Activated CD8-positive, alpha-beta memory T cell treated with anti-CD3 and anti-CD28 coated beads for 36 hours (primary cell): ENCODE results near the gene POLR2I. TPM values are rescaled to one million over a fixed set of nuclear protein-coding genes. Genes with fewer than 3 reads are reported as not detected.
"Not testable (repeated sequence)": the region's sequence is repeated elsewhere in the genome, so short reads cannot be mapped to it uniquely, and the experiment has no call there.

ENCODE experiments used
- CTCF ChIA-PET: fragments of 350-600 bp; sonication (Branson Sonifier 250); formaldehyde crosslinking; loops from one replicate; lab custom pipeline; 2021; ENCODE audit warnings: antibody characterized with exemption; lab: Charles Lee
- POLR2A ChIA-PET: fragments of 350-600 bp; sonication (Branson Sonifier 250); formaldehyde crosslinking; loops from one replicate; lab custom pipeline; 2021; ENCODE audit warnings: antibody characterized with exemption; lab: Charles Lee
- total RNA-seq, 2 experiments: library from RNA; stranded (reverse); gene quantifications; one replicate each; pipeline ENCODE4 v1.2.3, GENCODE V29; 2021

POLR2I gene
- total RNA-seq, 2 experiments from 2014 or later: 109 to 130 TPM

DNA sequence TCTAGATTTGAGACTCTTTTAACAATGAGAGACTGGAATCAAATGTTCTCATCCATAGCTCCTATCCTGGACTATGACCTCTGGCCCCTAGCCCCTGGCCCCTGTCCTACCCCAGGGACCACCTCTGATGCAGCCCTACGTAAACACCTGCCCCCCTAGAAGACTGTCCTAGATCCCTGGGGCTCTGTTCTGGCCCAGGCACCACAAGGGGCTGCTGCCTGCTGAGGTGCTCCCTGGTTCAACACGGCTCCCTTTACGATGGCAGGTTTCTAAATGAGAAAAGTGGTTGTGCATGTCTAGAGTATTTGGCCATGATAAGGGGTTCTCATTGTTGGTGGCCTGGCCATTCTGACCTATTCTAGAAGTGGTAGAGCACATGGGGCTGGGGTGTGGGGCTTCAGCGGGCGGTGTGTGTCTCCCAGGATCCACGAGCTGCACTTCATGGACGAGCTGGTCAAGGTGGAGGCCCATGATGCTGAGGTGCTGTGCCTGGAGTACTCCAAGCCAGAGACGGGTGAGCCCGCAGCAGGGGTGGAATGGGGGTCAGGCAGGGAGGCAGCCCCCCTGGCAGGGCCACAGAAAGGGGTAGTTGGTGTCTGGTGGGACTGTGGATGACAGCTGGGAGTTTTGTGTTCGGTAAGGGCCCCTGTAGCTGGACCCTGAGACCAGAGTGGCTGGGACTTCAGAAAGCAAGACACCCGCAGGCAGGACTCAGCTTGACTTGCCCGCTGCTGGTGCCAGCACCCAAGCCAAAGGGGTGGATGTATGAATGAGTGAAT is 30.3 kb downstream of the POLR2I start:
- CTCF ChIA-PET: interaction anchor here (0.9 to 1.0 kb wide), 2 partner anchors 11 to 14 kb away, joined by 3 to 4 read pairs; no protein-coding TSS in a partner anchor
- POLR2A ChIA-PET: no interaction called here

DNA sequence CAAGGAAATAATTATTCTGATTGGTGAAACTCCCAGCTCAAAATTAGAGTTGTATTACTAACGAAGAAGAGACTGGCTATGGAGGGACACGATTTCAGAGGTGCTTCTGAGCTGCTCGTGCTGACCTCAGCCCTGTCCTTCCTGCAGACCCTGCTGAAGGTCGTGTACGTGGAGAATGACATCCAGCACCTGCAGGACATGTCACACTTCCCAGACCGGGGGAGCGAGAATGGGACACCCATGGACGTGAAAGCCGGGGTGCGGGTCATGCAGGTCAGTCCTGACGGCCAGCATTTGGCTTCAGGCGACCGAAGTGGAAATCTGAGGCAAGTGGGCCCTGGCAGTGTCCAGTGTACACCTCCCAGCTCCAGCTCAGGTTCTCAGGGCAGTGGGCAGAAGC is 31.8 kb downstream of the POLR2I start:
- ChIA-PET CTCF (interaction anchor here (1.0 kb wide), 1 partner anchor 15 kb away, joined by 3 read pairs; no protein-coding TSS in a partner anchor), POLR2A (no interaction called here)

DNA sequence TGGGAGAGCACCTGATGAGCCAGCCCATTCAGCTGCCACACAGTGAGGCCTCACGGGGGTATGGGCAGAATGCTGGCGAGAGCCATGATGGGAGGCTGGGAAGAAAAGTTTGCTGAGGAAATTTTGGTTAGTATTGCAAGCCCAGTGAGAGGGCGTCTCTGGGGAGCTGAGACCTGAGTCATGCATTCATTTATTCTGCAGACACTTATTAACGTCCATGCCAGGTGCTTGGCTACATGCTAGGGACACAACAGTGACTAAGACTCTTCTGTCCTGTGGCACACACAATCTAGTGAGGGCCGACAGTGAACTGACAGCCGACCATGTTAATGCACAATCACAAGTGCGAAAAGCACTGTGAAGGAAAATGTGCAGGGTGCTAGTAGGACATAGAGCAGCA is 32.8 kb downstream of the POLR2I start:
- CTCF ChIA-PET: no interaction called here
- POLR2A ChIA-PET: interaction anchor here (0.6 kb wide), 1 partner anchor 16 kb away, joined by 3 read pairs; no protein-coding TSS in a partner anchor

DNA sequence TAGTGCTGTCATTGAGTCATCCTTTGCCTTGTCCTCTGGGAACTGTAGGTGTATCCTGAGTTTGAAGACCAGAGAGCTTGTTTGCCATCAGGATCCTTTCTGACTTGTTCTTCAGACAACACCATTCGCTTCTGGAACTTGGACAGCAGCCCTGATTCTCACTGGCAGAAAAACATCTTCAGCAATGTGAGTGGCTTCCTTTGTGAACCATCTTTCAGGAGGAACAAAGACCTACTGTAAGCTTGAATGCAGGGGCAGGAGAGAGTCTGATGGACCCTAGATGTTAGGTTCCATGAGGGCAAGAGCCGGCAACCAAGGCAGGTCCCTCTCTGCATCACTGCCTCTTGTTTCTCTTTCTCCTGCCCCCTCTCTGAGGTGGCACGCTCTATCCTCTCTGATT is 33.3 kb downstream of the POLR2I start:
- POLR2A ChIA-PET: no interaction called here

DNA sequence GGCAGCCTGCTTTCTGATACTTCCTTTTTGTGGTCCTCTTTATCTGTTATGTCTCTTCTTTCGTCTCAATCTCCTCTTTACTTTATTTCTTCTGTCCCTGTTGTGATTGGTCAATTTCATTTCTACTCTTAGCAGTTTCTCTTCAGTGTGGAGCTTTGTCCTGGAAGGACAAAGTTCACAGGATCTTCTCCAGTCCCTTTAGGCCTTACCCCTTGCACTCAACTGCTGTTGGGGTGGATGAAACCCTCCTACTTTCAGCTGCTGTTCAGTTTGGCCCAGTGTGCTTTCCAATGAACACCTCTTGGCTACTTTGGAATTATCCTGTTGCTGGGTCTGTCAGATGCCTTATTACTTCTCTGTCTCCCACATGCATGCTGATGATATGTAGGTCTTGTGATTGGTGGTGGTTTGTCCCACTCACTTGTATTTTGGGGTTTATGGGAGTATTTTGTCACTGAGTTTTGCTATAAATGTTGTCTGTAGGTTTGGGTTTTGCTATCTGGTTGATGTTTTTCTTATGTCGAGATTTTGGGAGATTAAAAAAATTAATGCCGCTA is 35.2 kb downstream of the POLR2I start:
- ChIA-PET POLR2A (no interaction called here), CTCF (interaction anchor here (1.3 kb wide), 1 partner anchor 14 kb away, joined by 4 read pairs; no protein-coding TSS in a partner anchor)

More for the DNA sequence above, 33.3 kb downstream of the POLR2I start:
- CTCF ChIA-PET: no interaction called here

DNA sequence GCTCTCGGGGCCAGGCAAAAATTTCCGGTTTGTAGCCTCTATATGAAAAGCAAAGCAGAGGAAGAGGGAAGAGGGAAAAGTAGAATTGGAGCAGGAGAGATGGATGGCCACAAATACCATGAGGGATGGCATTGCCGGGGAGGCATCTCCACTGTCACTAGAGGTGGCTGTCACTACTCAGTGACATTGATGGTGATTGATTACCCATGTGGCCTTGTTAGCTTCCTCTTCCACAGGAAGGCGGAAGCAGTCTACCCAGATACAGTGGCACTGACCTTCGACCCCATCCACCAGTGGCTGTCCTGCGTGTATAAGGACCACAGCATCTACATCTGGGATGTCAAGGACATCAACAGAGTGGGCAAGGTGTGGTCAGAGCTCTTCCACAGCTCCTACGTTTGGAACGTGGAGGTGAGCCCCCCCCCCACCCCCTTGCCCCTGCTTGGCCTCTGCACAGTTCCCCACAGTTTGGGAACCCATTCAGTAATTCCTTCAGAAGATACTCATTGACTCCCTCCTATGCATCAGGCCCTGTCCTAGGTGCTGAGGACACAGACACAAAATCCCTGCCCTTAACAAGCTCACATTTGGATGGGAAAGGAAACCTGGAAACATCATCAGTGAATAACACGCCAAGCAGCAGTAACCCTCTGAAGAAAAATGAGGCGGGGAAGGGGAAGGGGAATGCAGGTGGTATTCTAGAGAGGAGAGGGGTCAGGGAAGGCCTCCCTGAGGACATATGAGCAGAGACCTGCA is 41.4 kb downstream of the POLR2I start:
- CTCF ChIA-PET: interaction anchor here (0.6 to 1.6 kb wide), 2 partner anchors 11 to 669 kb away, joined by 3 to 4 read pairs; no protein-coding TSS in a partner anchor
- POLR2A ChIA-PET: no interaction called here

DNA sequence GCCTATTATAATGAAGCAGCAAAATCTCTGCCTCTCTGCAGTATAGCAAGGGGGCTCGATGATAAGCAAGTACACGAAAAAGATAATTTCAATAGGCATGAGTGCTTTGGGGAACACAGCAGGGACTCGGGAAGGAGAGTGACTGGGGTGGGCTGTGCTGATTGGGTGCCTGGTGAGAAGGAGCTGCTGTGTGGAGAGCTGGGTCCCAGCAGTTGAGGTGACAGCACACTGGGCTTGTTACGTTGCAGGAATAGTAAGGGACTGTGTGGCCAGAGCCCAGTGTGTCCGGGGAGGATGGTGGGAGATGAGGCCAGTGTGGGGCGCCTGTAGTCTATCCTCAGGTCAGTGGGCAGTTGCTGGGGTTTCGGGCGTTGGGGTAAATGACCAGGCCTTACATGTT is 42.6 kb downstream of the POLR2I start:
- ChIA-PET CTCF (no interaction called here), POLR2A (no interaction called here)

DNA sequence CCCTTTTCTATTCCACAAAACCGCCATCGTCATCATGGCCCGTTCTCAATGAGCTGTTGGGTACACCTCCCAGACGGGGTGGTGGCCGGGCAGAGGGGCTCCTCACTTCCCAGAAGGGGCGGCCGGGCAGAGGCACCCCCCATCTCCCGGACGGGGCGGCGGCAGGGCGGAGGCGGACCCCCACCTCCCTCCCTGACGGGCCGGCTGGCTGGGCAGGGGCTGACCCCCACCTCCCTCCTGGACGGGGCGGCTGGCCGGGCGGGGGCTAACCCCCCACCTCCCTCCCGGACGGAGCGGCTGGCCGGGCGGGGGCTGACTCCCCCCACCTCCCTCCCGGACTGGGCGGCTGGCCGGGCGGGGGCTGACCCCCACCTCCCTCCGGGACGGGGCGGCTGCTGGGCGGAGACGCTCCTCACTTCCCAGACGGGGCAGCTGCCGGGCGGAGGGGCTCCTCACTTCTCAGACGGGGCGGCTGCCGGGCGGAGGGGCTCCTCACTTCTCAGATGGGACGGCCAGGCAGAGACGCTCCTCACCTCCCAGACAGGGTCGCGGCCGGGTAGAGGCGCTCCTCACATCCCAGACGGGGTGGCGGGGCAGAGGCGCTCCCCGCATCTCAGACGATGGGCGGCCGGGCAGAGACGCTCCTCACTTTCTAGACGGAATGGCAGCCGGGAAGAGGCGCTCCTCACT is 45.7 kb downstream of the POLR2I start:
- CTCF ChIA-PET, POLR2A ChIA-PET: not testable (repeated sequence)

DNA sequence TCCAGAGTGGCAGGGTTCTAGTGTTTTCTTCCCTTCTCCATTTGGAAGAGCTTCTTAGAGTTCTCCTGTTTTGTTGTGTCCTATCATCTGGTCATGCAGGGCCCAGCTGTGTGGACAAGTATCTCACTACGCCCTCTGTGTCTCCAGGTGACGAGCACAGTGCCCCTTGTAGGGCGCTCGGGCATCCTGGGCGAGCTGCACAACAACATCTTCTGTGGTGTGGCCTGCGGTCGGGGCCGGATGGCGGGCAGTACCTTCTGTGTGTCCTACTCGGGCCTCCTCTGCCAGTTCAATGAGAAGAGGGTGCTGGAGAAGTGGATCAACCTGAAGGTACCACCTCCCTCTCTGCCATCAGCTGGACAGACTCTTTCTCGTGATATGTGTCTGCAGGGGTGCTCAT is 47.0 kb downstream of the POLR2I start:
- ChIA-PET CTCF (no interaction called here), POLR2A (no interaction called here)

DNA sequence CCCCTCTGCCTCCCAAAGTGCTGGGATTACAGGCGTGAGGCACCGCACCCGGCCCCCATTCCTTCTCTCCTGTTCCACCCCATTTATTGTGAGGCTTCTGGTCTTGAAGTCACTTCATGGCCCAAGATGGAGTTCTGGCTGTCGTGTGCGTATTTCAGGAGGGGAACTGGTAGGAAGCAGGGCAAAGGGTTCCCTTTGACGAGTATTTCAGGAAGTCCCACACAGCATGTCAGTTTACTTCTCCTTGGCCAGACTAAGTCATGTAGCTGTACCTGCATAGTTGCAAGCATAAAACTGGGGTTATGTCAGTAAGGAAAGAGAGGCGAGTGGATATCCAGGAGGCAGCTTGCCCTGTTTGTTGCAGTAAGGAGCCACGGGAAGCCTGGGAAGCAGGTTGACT is 49.8 kb downstream of the POLR2I start:
- ChIA-PET POLR2A (no interaction called here), CTCF (no interaction called here)

Other genes starting within 250 kb of the POLR2I start
- gene APLP1, start 246.3 kb downstream of the POLR2I start, total RNA-seq: 1 to 10 TPM in 1 of 2 experiments, under 1 TPM in 1; 0.61 to 1.7 TPM
- gene NFKBID, start 214.3 kb downstream of the POLR2I start, total RNA-seq: 10 to 100 TPM; 80.2 to 85.9 TPM
- gene HCST, start 212.3 kb downstream of the POLR2I start, total RNA-seq: 10 to 100 TPM; 63.0 to 66.2 TPM
- not detected for gene TYROBP, start 206.6 kb downstream of the POLR2I start, total RNA-seq
- 10 to 100 TPM; 11.8 TPM for gene LRFN3, start 178.5 kb downstream of the POLR2I start, total RNA-seq
- 10 to 100 TPM; 22.6 to 26.0 TPM for gene SDHAF1, start 119.7 kb downstream of the POLR2I start, total RNA-seq
- gene SYNE4, start 106.1 kb downstream of the POLR2I start, total RNA-seq: 1 to 10 TPM; 1.2 to 1.4 TPM
- gene ALKBH6, start 100.7 kb downstream of the POLR2I start, total RNA-seq: 10 to 100 TPM; 35.2 to 36.7 TPM
- gene CLIP3, start 82.0 kb downstream of the POLR2I start, total RNA-seq: under 1 TPM; 0.06 to 0.21 TPM
- 1 to 10 TPM; 2.0 TPM for gene THAP8, start 60.6 kb downstream of the POLR2I start, total RNA-seq
- gene WDR62, start 60.0 kb downstream of the POLR2I start, total RNA-seq: 10 to 100 TPM; 18.6 to 19.2 TPM
- not detected for gene OVOL3, start 3.7 kb downstream of the POLR2I start, total RNA-seq
- gene TBCB, start 593 bp upstream of the POLR2I start, total RNA-seq: 100 to 1,000 TPM; 114 to 121 TPM
- 100 to 1,000 TPM; 360 to 374 TPM for gene CAPNS1, start 25.2 kb upstream of the POLR2I start, total RNA-seq
- not detected for gene COX7A1, start 37.6 kb upstream of the POLR2I start, total RNA-seq
- 1 to 10 TPM; 2.0 to 2.1 TPM for gene ZNF565, start 99.8 kb upstream of the POLR2I start, total RNA-seq
- 100 to 1,000 TPM; 117 to 122 TPM for gene ZNF146, start 100.2 kb upstream of the POLR2I start, total RNA-seq